WTC11 (cell line): ENCODE data around the gene KCNT1. TPM values are rescaled to one million over a fixed set of nuclear protein-coding genes. Genes with fewer than 3 reads are reported as not detected.

Experiments used
- ATAC-seq: fragments of 200-7000 bp; cut with Tn5 transposase; 2 replicates; pipeline ENCODE4 v1.10.0; 2021; ENCODE audit warnings: mild to moderate bottlenecking, moderate library complexity
- CTCF ChIA-PET: fragments of 300-600 bp; sonication (Branson Sonifier 250); formaldehyde crosslinking; loops from one replicate; lab custom pipeline; 2021; ENCODE audit warnings: antibody characterized with exemption; lab: Charles Lee
- POLR2A ChIA-PET: fragments of 350-600 bp; sonication (Branson Sonifier 250); formaldehyde crosslinking; loops from one replicate; lab custom pipeline; 2021; ENCODE audit warnings: antibody characterized with exemption; lab: Charles Lee
- DNase-seq: peaks from one replicate; pipeline ENCODE4 v3.0.0; 2021; ENCODE audit warnings: low spot score
- H3K27ac Mint-ChIP-seq: 2 replicates; pipeline ENCODE4 v1.8.0; 2021; ENCODE audit warnings: mixed read lengths
- H3K27me3 Mint-ChIP-seq: 2 replicates; pipeline ENCODE4 v1.8.0; 2021; ENCODE audit warnings: low read depth, mild to moderate bottlenecking, moderate library complexity, mixed read lengths
- H3K36me3 Mint-ChIP-seq: 2 replicates; pipeline ENCODE4 v1.8.0; 2021; ENCODE audit warnings: mixed read lengths
- H3K4me1 Mint-ChIP-seq: 2 replicates; pipeline ENCODE4 v1.8.0; 2022; ENCODE audit warnings: mixed read lengths
- H3K4me3 Mint-ChIP-seq: 2 replicates; pipeline ENCODE4 v1.8.0; 2021; ENCODE audit warnings: mild to moderate bottlenecking, moderate library complexity, mixed read lengths
- H3K9me3 Mint-ChIP-seq: 2 replicates; pipeline ENCODE4 v1.8.0; 2021; ENCODE audit warnings: mixed read lengths
- CREM ChIP-seq: sonication (generic); formaldehyde crosslinking; IDR thresholded peaks from 2 replicates; pipeline ENCODE4 v1.8.1; 2022; ENCODE audit warnings: mild to moderate bottlenecking, missing genetic modification reagents, moderate library complexity
- EMX1 ChIP-seq: fragments of 250-450 bp; sonication (Bioruptor Pico); IDR thresholded peaks from 2 replicates; pipeline ENCODE4 v1.8.0; 2021; ENCODE audit warnings: mild to moderate bottlenecking
- FOXJ3 ChIP-seq: sonication (generic); formaldehyde crosslinking; IDR thresholded peaks from 2 replicates; pipeline ENCODE4 v1.9.0; 2021; ENCODE audit warnings: missing genetic modification reagents, mild to moderate bottlenecking, borderline replicate concordance
- GABPB1 ChIP-seq: sonication (generic); formaldehyde crosslinking; IDR thresholded peaks from 2 replicates; pipeline ENCODE4 v1.8.1; 2023; ENCODE audit warnings: mild to moderate bottlenecking, missing genetic modification reagents
- JUN ChIP-seq: sonication (generic); formaldehyde crosslinking; IDR thresholded peaks from 2 replicates; pipeline ENCODE4 v1.8.0; 2023; ENCODE audit warnings: mild to moderate bottlenecking, missing genetic modification reagents
- PRRX2 ChIP-seq: fragments of 250-450 bp; sonication (Bioruptor Pico); IDR thresholded peaks from 2 replicates; pipeline ENCODE4 v1.8.0; 2021; ENCODE audit warnings: mild to moderate bottlenecking
- SMAD4 ChIP-seq: sonication (generic); formaldehyde crosslinking; IDR thresholded peaks from 2 replicates; pipeline ENCODE4 v1.8.0; 2022; ENCODE audit warnings: mild to moderate bottlenecking, missing genetic modification reagents
- TCF7 ChIP-seq: sonication (generic); formaldehyde crosslinking; IDR thresholded peaks from 2 replicates; pipeline ENCODE4 v1.8.0; 2022; ENCODE audit warnings: mild to moderate bottlenecking, low read depth, missing genetic modification reagents, moderate library complexity
- ZNF232 ChIP-seq: sonication (generic); formaldehyde crosslinking; IDR thresholded peaks from 2 replicates; pipeline ENCODE4 v1.8.0; 2022; ENCODE audit warnings: mild to moderate bottlenecking, missing genetic modification reagents
- ZNF263 ChIP-seq: sonication (generic); formaldehyde crosslinking; IDR thresholded peaks from 2 replicates; pipeline ENCODE4 v1.8.1; 2022; ENCODE audit warnings: low read depth, mild to moderate bottlenecking, moderate library complexity, missing genetic modification reagents
- total RNA-seq: library from RNA; stranded (reverse); gene quantifications from 3 replicates; pipeline ENCODE4 v1.2.3, GENCODE V29; 2021
- TF ChIP-seq, protein P1 (sequence below): sonication (generic); formaldehyde crosslinking; IDR thresholded peaks from 2 replicates; pipeline ENCODE4 v1.8.0; 2022; ENCODE audit warnings: mild to moderate bottlenecking, missing genetic modification reagents
- TF ChIP-seq, protein P2 (sequence below): fragments of 250-450 bp; sonication (Bioruptor Pico); conservative IDR thresholded peaks from 2 replicates; pipeline ENCODE4 v1.9.0; 2021; ENCODE audit warnings: mild to moderate bottlenecking
- TF ChIP-seq, protein P3 (sequence below): fragments of 250-450 bp; sonication (Bioruptor Pico); IDR thresholded peaks from 2 replicates; pipeline ENCODE4 v2.1.2; 2022; ENCODE audit warnings: mild to moderate bottlenecking, moderate library complexity
- TF ChIP-seq, protein P4 (sequence below): sonication (generic); formaldehyde crosslinking; conservative IDR thresholded peaks from 2 replicates; pipeline ENCODE4 v1.8.1; 2023; ENCODE audit warnings: mild to moderate bottlenecking, low read depth, missing genetic modification reagents, moderate library complexity
- TF ChIP-seq, protein P5 (sequence below): sonication (generic); formaldehyde crosslinking; conservative IDR thresholded peaks from 2 replicates; pipeline ENCODE4 v1.8.1; 2022; ENCODE audit warnings: mild to moderate bottlenecking, missing genetic modification reagents
- TF ChIP-seq, protein P6 (sequence below): fragments of 250-450 bp; sonication (Bioruptor Pico); IDR thresholded peaks from 2 replicates; pipeline ENCODE4 v1.8.0; 2021; ENCODE audit warnings: mild to moderate bottlenecking
- TF ChIP-seq, protein P7 (sequence below): sonication (generic); formaldehyde crosslinking; IDR thresholded peaks from 2 replicates; pipeline ENCODE4 v1.8.1; 2022; ENCODE audit warnings: missing genetic modification reagents, borderline replicate concordance

Gene KCNT1
- total RNA-seq, 1 experiment from 2014 or later, result 0.13 TPM

DNA sequence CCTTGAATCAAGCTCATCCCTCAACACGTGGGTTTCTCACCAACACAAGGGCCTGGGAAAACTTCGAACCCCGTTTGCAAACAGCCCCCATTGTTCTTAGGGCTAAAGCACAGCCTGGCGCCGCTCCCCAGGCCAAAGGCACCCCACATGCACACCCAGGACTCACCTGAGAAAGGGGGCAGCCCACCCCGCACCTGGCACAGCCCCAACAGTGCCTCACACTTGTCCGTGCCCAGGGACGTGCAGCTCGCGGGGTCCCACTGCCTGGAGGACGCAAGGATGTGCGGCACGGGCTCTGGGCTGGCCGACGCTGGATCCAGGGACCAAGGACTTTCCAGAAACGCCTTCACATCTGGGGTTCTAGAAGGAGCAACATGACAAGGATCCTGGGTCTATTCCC lies 5.5 kb upstream of the KCNT1 start:
- no peaks in the 10 kb centered on the region for H3K36me3 Mint-ChIP-seq
- TF ChIP-seq SMAD4 (CRISPR knock-in tag) (no peak), EMX1 (CRISPR knock-in tag) (no peak), CREM (CRISPR knock-in tag) (no peak), ZNF263 (CRISPR knock-in tag) (no peak), TCF7 (CRISPR knock-in tag) (no peak), PRRX2 (CRISPR knock-in tag) (no peak), JUN (no peak), FOXJ3 (CRISPR knock-in tag) (no peak), ZNF232 (CRISPR knock-in tag) (no peak)
- TF ChIP-seq, protein P1, sequence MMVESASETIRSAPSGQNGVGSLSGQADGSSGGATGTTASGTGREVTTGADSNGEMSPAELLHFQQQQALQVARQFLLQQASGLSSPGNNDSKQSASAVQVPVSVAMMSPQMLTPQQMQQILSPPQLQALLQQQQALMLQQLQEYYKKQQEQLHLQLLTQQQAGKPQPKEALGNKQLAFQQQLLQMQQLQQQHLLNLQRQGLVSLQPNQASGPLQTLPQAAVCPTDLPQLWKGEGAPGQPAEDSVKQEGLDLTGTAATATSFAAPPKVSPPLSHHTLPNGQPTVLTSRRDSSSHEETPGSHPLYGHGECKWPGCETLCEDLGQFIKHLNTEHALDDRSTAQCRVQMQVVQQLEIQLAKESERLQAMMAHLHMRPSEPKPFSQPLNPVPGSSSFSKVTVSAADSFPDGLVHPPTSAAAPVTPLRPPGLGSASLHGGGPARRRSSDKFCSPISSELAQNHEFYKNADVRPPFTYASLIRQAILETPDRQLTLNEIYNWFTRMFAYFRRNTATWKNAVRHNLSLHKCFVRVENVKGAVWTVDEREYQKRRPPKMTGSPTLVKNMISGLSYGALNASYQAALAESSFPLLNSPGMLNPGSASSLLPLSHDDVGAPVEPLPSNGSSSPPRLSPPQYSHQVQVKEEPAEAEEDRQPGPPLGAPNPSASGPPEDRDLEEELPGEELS (CRISPR knock-in tag), result no peak
- TF ChIP-seq, protein P2, sequence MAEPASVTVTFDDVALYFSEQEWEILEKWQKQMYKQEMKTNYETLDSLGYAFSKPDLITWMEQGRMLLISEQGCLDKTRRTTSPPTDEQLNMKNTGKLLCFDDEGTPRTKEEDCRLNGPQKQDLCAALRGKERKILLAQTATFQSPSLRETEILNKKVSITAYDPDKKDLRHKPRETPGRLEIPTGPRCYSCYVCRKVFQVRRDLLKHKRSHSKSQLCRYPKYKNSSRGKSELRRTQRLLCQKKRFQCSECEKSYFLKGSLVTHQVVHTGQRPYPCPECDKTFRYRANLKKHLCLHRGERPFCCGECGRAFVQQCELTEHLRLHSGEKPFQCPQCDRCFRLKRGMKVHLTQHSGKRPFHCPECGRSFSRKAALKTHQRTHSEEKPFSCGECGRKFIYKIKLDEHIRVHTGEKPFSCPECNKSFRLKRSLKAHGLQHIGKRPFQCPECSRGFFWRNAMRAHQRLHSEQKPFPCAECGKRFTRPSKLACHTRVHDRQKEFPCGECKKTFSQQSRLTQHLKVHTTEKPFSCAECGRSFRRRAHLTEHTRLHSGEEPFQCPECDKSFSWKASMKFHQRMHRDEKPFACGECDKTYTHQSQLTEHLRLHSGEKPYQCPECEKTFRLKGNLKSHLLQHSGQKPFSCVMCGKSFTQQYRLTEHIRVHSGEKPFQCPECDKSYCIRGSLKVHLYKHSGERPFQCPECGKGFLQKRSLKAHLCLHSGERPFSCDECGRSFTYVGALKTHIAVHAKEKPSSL (CRISPR knock-in tag), result no peak
- TF ChIP-seq, protein P3, sequence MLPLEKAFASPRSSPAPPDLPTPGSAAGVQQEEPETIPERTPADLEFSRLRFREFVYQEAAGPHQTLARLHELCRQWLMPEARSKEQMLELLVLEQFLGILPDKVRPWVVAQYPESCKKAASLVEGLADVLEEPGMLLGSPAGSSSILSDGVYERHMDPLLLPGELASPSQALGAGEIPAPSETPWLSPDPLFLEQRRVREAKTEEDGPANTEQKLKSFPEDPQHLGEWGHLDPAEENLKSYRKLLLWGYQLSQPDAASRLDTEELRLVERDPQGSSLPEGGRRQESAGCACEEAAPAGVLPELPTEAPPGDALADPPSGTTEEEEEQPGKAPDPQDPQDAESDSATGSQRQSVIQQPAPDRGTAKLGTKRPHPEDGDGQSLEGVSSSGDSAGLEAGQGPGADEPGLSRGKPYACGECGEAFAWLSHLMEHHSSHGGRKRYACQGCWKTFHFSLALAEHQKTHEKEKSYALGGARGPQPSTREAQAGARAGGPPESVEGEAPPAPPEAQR (CRISPR knock-in tag), result no peak
- TF ChIP-seq, protein P4, sequence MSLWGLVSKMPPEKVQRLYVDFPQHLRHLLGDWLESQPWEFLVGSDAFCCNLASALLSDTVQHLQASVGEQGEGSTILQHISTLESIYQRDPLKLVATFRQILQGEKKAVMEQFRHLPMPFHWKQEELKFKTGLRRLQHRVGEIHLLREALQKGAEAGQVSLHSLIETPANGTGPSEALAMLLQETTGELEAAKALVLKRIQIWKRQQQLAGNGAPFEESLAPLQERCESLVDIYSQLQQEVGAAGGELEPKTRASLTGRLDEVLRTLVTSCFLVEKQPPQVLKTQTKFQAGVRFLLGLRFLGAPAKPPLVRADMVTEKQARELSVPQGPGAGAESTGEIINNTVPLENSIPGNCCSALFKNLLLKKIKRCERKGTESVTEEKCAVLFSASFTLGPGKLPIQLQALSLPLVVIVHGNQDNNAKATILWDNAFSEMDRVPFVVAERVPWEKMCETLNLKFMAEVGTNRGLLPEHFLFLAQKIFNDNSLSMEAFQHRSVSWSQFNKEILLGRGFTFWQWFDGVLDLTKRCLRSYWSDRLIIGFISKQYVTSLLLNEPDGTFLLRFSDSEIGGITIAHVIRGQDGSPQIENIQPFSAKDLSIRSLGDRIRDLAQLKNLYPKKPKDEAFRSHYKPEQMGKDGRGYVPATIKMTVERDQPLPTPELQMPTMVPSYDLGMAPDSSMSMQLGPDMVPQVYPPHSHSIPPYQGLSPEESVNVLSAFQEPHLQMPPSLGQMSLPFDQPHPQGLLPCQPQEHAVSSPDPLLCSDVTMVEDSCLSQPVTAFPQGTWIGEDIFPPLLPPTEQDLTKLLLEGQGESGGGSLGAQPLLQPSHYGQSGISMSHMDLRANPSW (CRISPR knock-in tag), result no peak
- TF ChIP-seq, protein P5, sequence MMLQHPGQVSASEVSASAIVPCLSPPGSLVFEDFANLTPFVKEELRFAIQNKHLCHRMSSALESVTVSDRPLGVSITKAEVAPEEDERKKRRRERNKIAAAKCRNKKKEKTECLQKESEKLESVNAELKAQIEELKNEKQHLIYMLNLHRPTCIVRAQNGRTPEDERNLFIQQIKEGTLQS, result no peak
- ChIA-PET POLR2A (no interaction called here), CTCF (no interaction called here)
- H3K27ac Mint-ChIP-seq, result no peak overlapping the region
- no peaks in the 10 kb centered on the region for H3K27me3 Mint-ChIP-seq
- no peaks in the 10 kb centered on the region for H3K4me1 Mint-ChIP-seq
- ATAC-seq, result no peak
- H3K9me3 Mint-ChIP-seq, result no peaks in the 10 kb centered on the region
- no peak for DNase-seq
- no peak overlapping the region for H3K4me3 Mint-ChIP-seq

DNA sequence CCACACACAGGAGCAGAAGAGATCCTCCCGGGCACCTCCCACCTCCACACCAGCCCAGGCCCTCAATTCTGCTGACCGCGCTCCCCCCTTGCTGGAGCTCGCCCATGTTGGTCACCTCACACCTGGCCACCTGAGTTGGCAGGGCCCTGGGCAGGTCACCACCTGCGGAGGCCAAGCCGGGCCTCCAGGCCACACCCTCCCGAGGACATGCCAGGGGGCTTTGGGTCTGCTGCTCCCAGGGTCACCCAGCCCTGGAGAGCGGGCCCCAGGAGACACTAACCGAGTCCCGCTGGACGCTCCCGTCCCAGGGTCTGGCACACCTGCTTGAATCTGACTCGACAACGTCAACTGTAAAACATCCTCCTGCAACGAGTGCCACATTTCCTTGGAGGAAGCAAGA lies 4.8 kb upstream of the KCNT1 start:
- CTCF ChIA-PET, result no interaction called here
- no peak for ATAC-seq
- no peak overlapping the region for H3K27ac Mint-ChIP-seq
- no peak overlapping the region for H3K4me3 Mint-ChIP-seq
- no peaks in the 10 kb centered on the region for H3K36me3 Mint-ChIP-seq
- no peaks in the 10 kb centered on the region for H3K27me3 Mint-ChIP-seq
- DNase-seq, result no peak
- H3K9me3 Mint-ChIP-seq, result no peaks in the 10 kb centered on the region
- H3K4me1 Mint-ChIP-seq, result no peaks in the 10 kb centered on the region
- TF ChIP-seq GABPB1 (CRISPR knock-in tag), result no peak
- TF ChIP-seq, protein P6, sequence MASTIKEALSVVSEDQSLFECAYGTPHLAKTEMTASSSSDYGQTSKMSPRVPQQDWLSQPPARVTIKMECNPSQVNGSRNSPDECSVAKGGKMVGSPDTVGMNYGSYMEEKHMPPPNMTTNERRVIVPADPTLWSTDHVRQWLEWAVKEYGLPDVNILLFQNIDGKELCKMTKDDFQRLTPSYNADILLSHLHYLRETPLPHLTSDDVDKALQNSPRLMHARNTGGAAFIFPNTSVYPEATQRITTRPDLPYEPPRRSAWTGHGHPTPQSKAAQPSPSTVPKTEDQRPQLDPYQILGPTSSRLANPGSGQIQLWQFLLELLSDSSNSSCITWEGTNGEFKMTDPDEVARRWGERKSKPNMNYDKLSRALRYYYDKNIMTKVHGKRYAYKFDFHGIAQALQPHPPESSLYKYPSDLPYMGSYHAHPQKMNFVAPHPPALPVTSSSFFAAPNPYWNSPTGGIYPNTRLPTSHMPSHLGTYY (CRISPR knock-in tag), result no peak
- TF ChIP-seq, protein P7, sequence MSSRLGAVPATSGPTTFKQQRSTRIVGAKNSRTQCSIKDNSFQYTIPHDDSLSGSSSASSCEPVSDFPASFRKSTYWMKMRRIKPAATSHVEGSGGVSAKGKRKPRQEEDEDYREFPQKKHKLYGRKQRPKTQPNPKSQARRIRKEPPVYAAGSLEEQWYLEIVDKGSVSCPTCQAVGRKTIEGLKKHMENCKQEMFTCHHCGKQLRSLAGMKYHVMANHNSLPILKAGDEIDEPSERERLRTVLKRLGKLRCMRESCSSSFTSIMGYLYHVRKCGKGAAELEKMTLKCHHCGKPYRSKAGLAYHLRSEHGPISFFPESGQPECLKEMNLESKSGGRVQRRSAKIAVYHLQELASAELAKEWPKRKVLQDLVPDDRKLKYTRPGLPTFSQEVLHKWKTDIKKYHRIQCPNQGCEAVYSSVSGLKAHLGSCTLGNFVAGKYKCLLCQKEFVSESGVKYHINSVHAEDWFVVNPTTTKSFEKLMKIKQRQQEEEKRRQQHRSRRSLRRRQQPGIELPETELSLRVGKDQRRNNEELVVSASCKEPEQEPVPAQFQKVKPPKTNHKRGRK (CRISPR knock-in tag), result no peak
- TF ChIP-seq, all 79 proteins: peak for 0
- POLR2A ChIA-PET, result no interaction called here
